A375 (cell line): ENCODE data around the gene TIMM22. TPM values are rescaled to one million over a fixed set of nuclear protein-coding genes. Genes with fewer than 3 reads are reported as not detected.

Source experiments
- small RNA-seq: library from RNA; depleted of rRNA; stranded (forward); fragments of <200 nt; gene quantifications from one replicate; pipeline ENCODE3, GENCODE V24; 2014
- total RNA-seq: library from RNA; depleted of rRNA; stranded (reverse); fragments of >200 nt; shearing (Covaris generic); gene quantifications from 2 replicates; pipeline ENCODE4 v1.2.3, GENCODE V29; 2014; rRNA removed

TIMM22 gene
- total RNA-seq = 19.5 and 20.0 TPM in 2 replicates

GRCh38 chr17:996554-997344 lies at the start of gene TIMM22:
Gene TIMM22, plus strand, starts transcription at chr17:997129. Its CDS starts 14 bp downstream, at chr17:997143.

GRCh38 chr17:979539-980405 lies 17.2 kb upstream of the TIMM22 start, which contains the start of gene NXN:
Gene NXN, minus strand, starts transcription at chr17:979776.

Small RNAs within 50 kb of the gene (small RNA-seq; reads per million reads assigned to genes)
- gene MIR3183 = not detected

Other genes with a start within 250 kb of the TIMM22 start
- gene GEMIN4, start 244.9 kb upstream of the TIMM22 start, total RNA-seq = 30.9 and 33.9 TPM in 2 replicates
- gene GLOD4, start 214.8 kb upstream of the TIMM22 start, total RNA-seq = 57.5 and 61.7 TPM in 2 replicates
- 38.2 and 40.2 TPM in 2 replicates for gene MRM3, start 214.8 kb upstream of the TIMM22 start, total RNA-seq
- 1.1 and 4.4 TPM in 2 replicates for gene NXN, start 17.4 kb upstream of the TIMM22 start, total RNA-seq
- 85.2 and 92.0 TPM in 2 replicates for gene ABR, start 182.9 kb downstream of the TIMM22 start, total RNA-seq